DMS153 treated with DMSO at 0.1 percent for 48 hours (cell line): ENCODE results near the gene NOC4L.
"Not testable (repeated sequence)": the region's sequence is repeated elsewhere in the genome, so short reads cannot be mapped to it uniquely, and the experiment has no call there.

ENCODE experiments used
- DNase-seq: peaks from one replicate; lab custom pipeline; 2025; ENCODE audit not compliant: unreplicated experiment; lab: John Stamatoyannopoulos, UW

The NOC4L gene

GRCh38 chr12:132144115-132144809 is at the start of gene NOC4L, which contains the start of gene DDX51:
TSS of gene NOC4L (plus strand) at chr12:132144457. CDS start at chr12:132144489, 32 bp downstream.
TSS of gene DDX51 (minus strand) at chr12:132144319. CDS start at chr12:132144296, 23 bp downstream.
- peak; percentile 67 for DNase-seq

DNA sequence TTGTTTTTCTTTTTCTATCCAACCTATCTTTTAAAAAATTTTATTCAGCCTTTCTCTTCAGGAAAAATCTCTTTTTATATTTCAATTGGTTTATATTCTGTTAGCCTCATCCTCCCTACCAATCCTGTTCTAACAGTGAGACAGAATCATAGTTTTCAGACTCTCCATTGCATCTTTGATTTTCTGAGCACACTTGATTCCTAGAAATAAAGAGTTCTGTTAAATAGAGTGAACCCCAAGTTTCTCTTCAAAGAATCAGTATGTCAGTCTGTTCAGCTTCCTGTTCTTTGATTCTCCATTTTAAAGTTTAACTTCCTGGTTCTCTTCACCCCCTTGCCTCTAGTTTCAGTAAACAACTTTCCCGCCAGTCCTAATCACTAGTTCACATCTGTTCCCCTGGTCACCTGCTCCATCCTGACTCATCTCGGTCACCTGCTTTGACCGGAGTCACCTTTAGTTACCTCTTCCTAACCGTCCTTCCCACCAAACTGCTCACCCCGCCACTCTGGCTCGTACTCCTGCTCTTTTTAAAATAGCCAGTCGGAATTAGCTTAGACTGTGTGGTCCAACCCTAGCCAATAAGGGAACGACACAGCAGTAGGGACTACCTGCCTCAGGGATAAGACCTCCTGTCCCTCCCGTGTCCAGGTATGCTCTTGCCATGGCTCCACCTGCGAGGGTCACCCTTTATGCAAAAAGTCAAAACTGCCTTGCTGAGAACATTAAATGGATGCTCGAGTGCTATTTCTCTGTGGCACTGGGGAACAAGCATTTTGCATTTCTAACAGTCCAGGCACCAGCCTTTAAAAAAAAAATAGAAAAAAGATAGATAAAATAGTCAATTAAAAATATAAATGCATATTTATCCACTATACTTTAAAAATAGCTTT is 48.5 kb upstream of the NOC4L start:
- no peak for DNase-seq

- DNase-seq: no peak
These were observed 44.5 kb upstream of the NOC4L start for GRCh38 chr12:132099739-132100138.

- no peak for DNase-seq
These were observed 43.8 kb upstream of the NOC4L start for GRCh38 chr12:132100306-132101065.

GRCh38 chr12:132102297-132102696 is 42.0 kb upstream of the NOC4L start:
- no peak for DNase-seq

DNA sequence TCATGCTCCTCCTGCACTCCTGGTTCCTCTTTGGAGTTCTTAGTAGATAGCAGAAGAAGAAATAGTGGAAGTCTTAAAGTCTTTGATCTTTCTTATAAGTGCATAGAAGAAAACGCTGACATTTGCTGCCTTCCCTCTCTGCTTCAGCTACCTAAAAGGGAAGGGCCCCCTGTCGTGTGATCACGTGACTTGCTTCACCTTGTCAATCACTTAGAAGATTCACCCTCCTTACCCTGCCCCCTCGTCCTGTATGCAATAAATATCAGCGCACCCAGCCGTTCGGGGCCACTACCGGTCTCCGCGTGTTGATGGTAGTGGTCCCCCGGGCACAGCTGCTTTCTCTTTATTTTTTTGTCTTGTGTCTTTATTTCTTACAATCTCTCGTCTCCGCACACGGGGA is 41.2 kb upstream of the NOC4L start:
- not testable (repeated sequence) for DNase-seq

DNA sequence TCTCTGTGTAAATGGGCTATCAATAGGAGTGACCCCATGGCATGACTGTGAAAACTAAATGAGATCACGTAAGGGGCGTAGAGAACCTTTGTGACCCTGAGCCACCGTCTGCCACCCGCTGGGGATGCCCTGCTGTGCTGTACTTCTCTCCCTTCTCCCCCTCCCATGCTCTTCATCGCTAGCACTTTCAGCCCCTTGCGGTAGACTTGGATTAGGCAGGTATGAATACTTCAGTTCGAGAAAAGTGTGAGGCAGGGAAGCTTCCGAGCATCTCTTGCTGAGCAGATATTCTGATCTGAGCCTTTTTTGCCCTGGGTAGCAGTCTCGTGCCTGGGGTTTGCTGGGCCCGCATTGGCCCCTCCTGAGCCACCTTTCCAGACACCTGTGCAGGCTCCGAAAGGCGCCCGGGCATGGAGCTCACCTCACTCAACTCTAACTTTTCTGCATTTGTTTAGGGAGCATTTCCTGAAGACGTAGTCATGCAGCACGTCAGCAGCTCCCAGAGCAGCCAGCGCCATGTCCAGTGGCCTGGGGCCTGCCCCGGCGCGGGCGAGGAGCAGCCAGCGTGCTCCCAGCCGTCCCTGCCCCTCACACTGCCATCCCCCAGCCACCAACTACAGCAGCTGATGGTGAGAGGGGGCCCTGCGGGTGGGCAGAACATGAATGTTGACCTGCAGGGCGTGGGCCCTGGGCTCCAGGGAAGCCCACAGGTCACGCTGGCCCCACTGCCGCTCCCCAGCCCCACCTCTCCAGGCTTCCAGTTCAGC is 40.5 kb upstream of the NOC4L start:
- no peak for DNase-seq

DNA sequence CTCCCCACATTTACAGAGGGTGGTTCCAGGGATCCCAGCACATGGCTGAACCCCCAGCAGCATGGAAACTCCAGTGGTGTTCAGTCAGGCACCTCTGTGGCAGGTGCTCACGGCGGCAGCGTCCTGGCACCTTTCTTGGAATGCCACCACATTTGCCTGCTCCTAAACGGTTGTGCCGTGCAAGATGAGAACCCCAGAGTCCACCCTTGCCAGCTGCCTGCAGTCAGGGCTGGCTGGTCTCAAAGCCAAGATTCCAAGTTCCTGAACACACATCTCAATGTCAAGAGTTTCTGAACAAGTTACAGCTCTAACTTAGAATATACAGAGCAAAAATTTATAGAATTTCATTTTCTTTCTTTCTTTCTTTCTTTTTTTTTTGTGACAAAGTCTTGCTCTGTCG is 38.8 kb upstream of the NOC4L start:
- no peak for DNase-seq

DNA sequence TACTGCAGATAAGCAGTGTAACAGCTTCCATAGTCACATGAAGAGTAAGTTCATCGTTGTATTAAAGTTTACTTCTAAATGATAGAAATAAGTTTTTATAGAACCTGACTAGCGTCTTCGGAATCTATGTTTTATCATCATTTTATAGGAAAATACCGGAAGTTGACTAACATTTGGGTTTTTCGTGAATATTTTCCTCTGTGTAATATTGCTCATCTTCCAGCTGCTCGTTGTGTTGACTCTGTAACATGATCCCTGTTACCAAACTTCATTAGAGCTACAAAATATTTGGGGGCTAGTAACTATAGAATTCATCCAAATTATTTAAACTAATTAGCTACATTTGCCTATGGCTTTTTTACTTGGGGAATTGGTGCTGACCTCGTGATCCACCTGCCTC is 37.3 kb upstream of the NOC4L start:
- DNase-seq: no peak

DNA sequence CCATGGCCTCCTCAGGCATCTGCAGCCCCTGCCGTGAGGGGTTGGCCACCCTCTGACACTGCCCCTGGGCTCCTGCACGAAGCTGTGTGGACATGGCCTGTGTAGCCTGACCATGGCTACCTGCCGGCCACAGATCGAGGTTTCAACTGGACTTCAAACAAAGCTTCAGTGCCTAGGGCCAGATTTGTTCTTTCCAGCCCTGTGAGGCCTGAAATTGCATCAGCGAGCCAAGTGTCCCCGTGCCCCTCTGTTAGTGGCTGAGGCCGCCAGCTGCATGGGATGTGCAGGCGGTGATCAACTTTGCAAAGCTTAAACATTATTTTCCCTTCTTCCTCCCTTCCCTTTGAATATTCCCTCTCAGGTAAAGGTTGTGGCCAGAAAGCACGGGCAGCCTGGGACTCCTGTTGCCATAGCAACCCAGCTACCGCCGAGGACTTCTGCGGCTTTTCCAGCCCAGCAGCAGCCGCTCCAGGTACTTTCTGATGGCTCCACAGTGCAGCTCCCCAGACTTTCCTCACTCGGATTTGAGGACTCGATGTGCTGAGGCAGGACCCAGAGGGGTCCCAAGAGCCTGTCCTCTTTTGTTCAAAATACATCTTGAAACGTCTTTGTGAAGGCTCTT is 35.9 kb upstream of the NOC4L start:
- no peak for DNase-seq

DNA sequence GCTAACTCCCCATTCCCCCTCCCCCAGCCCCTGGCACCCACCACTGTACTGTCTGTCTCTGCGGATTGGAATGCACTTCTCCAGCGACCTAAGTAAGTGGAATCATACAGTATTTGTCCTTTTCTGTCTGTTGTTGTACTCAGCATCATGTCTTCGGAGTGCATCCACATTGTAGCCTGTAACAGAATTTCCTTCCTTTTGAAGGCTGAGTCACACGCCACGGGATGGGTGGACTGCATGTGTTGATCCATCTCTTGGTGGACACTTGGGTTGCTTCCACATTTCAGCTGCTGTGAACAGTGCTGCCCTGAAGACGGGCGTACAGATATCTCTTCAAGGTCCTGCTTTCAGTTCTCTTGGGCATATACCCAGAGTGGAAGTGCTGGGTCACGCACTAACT is 34.5 kb upstream of the NOC4L start:
- no peak for DNase-seq

GRCh38 chr12:132110677-132111076 is 33.6 kb upstream of the NOC4L start:
- no peak for DNase-seq

DNA sequence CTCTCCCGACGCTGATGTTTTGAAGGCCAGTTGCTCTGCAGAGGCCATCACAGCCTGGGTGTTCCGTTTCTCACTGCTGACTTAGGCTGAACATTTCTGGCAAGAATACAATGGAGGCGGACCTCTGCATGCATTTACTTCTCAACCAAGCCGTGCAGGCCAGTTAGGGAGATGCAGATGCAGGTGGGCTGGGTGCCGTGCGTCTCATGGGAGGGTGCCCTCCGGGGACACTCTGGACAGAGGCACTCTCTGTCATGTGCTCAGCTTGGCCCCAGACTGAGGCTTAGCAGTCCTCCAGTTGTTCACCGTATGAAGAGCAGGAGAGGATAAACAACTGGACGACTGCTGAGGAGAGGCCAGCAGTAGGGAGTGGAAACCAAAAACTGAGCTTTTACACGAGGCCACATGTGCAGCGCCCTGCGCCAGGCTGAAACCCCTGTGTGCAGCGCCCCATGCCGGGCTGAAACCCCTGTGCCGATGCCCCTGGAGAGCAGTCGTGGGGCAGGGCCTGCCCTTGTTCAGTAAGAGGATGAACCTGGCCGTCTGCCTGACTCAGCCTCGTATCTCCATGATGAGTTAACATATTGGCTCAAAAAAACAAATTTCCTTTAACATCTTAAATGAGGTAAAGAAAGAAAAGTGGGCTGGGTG is 32.5 kb upstream of the NOC4L start:
- DNase-seq: no peak

DNA sequence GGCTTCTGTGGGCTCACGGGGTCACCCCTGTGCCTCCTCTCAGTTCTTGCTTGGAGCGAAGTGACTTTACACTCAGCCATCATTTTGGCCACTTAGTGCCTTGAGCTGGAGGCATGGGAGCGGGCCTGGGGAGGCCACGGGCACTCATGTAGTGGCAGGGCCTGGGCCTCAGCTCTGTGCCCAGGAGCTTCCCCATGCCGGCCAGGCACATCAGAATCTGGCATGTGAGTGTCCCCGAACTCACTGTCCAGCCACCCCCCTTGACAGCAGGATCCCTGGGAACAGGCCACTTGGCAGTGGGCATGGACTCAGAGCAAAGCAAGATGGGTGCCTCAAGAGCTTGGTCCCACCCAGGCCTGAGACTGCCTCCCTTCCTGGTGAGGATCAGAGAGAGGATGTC is 29.6 kb upstream of the NOC4L start:
- no peak for DNase-seq

DNA sequence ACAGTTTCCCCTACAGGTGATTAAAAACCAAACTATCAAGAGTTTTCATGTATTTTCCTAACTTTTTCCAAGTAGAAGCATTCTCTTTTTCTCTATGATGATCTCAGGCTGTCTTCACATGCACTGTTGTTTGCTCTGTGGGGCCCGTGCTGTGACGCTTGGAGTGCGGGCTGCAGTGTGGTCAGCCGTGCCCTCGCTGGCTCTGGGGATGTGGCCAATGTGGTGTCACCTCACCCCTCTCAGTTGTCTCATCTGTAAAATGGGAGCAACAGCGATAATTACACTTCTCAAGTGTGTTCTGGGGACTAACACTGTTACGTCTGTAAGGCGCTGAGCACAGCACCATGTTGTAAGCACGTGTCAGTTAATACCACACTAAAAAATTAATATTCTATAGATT is 28.8 kb upstream of the NOC4L start:
- DNase-seq: no peak

DNA sequence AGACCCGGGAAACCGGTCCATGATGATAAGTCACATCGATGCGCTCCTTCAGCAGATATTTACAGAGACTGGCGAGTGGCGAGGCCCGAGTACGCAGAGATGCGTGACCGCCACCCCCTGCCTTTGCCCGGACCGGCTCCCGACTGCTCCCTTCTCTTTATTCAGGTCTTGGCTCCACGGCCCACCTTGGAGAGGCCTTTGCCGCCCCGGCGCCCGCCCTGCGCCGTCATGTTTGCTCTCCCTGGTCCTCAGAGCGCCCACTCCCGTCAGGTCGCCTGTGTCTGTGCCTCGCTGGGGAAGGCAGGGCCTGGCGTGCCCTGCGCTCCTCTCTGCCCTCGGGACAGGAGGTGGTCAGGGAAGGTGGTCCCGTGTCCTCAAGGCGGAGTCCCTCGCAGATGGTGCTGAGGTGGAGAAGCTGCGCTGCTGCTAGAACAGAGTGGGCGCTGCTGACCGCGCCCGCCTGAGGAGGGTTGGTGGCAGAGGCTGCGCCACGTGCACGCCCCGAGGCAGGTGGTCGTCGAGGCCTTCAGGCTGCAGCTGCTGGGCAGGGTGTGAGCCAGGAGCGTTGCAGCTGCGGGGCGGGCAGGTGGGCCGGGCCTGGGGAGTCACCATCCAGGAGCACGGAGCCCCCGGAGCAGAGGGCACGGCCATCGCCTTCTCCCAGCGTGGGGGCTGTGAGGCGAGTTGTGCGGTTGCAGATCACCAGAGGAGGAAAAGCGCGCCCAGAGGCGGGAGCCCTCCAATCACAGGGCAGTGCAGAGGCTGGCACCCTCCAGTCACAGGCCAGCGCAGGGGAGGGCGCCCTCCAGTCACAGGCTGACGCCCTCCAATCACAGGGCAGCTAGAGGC is 27.3 kb upstream of the NOC4L start:
- DNase-seq: no peak

GRCh38 chr12:132117558-132117875 is 26.7 kb upstream of the NOC4L start:
- no peak for DNase-seq

DNA sequence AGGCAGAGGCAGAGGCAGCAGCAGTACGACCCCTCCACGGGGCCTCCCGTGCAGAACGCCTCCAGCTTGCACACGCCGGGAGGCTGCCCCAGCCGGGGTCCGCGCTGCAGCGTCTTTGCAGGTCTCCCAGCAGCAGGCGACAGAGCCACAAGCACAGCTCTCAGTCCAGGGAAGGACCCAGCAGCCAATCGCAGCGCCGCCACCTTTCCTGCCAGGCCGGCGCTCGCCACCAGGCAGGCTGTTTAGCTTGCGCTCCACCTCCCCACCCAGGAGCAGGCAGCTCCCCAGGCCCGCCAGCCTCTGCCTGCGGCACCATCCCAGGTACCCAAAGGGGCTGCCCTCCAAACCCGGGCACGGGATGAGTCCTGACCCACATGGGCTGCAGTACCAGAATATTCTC is 25.4 kb upstream of the NOC4L start:
- no peak for DNase-seq

- DNase-seq: no peak
These were observed 23.0 kb upstream of the NOC4L start for GRCh38 chr12:132121283-132121682.
